ENCODE data around the gene KRT222.

KRT222 gene

GRCh38 chr17:40651939-40652338 is 13.0 kb downstream of the KRT222 start:
- no peak for DNase-seq (ENCODE audit: low spot score)

- DNase-seq (ENCODE audit: low spot score): no peak
Measured at GRCh38 chr17:40648384-40648968, 16.5 kb downstream of the KRT222 start.

GRCh38 chr17:40647624-40648383 is 17.2 kb downstream of the KRT222 start, which contains the start of gene SMARCE1:
Gene SMARCE1, minus strand, starts transcription at chr17:40647818. Its CDS starts 2,016 bp downstream, at chr17:40645802.
- DNase-seq (ENCODE audit: low spot score): peak; percentile 62

- peak; percentile 31 for DNase-seq (ENCODE audit: low spot score)
Measured at GRCh38 chr17:40646791-40647623, 18.0 kb downstream of the KRT222 start.

GRCh38 chr17:40645943-40646342 is 19.0 kb downstream of the KRT222 start:
- no peak for DNase-seq (ENCODE audit: low spot score)

GRCh38 chr17:40645291-40645690 is 19.7 kb downstream of the KRT222 start:
- no peak for DNase-seq (ENCODE audit: low spot score)

- no peak for DNase-seq (ENCODE audit: low spot score)
Measured at GRCh38 chr17:40637931-40638330, 27.0 kb downstream of the KRT222 start.

- DNase-seq (ENCODE audit: low spot score): no peak
Measured at GRCh38 chr17:40633871-40634270, 31.1 kb downstream of the KRT222 start.

- no peak for DNase-seq (ENCODE audit: low spot score)
Measured at GRCh38 chr17:40632216-40632615, 32.8 kb downstream of the KRT222 start.

GRCh38 chr17:40629842-40630241 is 35.1 kb downstream of the KRT222 start:
- no peak for DNase-seq (ENCODE audit: low spot score)

- no peak for DNase-seq (ENCODE audit: low spot score)
Measured at GRCh38 chr17:40625311-40625710, 39.7 kb downstream of the KRT222 start.

GRCh38 chr17:40623419-40624210 is 41.4 kb downstream of the KRT222 start:
- no peak for DNase-seq (ENCODE audit: low spot score)

- DNase-seq (ENCODE audit: low spot score): no peak
Measured at GRCh38 chr17:40622509-40622928, 42.5 kb downstream of the KRT222 start.

- no peak for DNase-seq (ENCODE audit: low spot score)
Measured at GRCh38 chr17:40621578-40621977, 43.4 kb downstream of the KRT222 start.

GRCh38 chr17:40621019-40621418 is 44.0 kb downstream of the KRT222 start:
- DNase-seq (ENCODE audit: low spot score): no peak

- no peak for DNase-seq (ENCODE audit: low spot score)
Measured at GRCh38 chr17:40618754-40619625, 46.0 kb downstream of the KRT222 start.

GRCh38 chr17:40617678-40618240 is 47.2 kb downstream of the KRT222 start:
- no peak for DNase-seq (ENCODE audit: low spot score)

- no peak for DNase-seq (ENCODE audit: low spot score)
Measured at GRCh38 chr17:40616592-40616991, 48.4 kb downstream of the KRT222 start.

GRCh38 chr17:40615841-40616476 is 49.0 kb downstream of the KRT222 start:
- no peak for DNase-seq (ENCODE audit: low spot score)

All from COLO829 (cell line).